NCI-H1048 (cell line): Measurements from ENCODE around the gene CAMP.
"Not testable (repeated sequence)": the region's sequence is repeated elsewhere in the genome, so short reads cannot be mapped to it uniquely, and the experiment has no call there.

ENCODE experiments used
- DNase-seq: peaks from one replicate; lab custom pipeline; 2025; lab: John Stamatoyannopoulos, UW

The CAMP gene

DNA sequence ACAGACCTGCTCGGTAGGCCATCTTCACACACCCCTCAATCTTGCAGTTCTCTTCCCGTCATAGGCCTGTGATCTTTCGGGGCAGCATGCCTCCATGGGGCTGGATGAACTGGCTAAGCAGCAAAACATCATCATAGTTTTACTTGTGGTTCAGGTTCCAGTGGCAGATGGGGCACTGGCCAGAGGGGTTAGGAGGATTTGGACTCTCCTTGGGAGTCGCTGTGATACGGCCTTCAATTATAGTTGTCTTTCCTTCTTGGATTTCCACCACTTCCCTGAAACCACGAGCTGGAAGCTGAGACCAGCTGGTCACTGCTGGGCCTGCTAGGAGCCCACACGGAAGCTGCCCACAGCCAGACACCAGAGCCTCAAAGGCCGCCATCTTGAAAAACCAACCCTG lies 33.3 kb downstream of the CAMP start:
- no peak for DNase-seq

DNA sequence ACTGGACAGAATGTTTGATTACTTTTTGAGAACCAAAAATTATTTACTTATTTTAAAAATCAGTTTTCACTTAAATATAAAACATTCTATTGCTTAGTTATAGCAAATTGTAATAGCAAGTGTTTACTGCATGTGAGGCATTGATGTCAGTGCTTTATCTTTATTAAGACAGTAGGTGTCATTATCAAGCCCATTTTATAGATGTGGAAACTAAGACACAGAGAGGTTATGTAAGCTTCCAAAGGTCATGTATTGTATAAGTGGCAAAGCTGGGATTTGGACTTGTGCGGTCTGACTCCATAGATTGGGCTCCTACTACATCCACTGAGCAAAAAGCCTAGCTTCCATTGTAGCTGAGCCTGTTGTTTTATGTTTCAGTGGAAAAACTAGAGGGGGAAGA lies 35.2 kb downstream of the CAMP start:
- DNase-seq, result no peak

DNA sequence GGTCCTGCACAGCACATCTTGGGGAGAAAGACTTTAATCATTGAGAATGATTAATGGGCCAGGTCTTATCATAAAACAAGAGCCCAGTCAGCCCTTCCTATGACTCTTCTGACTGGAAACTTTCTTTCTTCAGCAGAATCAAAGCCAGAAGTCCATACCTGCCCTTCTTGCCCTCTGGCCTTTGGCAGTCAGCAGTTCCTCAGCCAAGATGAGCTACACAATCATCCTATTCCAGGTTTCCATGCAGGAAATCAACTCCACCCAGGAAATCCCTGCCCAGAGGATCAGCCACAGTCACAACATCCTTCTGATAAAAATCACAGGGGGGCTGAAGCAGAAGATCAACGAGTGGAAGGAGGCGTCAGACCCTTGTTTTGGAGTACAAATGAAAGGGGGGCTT lies 44.5 kb downstream of the CAMP start:
- no peak for DNase-seq

DNA sequence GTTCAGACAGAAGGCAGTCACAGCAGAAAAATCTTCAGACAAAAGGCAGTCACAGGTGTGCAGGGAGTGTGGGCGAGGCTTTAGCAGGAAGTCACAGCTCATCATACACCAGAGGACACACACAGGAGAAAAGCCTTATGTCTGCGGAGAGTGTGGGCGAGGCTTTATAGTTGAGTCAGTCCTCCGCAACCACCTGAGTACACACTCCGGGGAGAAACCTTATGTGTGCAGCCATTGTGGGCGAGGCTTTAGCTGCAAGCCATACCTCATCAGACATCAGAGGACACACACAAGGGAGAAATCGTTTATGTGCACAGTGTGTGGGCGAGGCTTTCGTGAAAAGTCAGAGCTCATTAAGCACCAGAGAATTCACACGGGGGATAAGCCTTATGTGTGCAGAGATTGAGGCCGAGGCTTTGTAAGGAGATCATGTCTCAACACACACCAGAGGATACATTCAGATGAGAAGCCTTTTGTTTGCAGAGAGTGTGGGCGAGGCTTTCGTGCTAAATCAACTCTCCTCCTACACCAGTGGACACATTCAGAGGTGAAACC lies 45.2 kb downstream of the CAMP start:
- no peak for DNase-seq

DNA sequence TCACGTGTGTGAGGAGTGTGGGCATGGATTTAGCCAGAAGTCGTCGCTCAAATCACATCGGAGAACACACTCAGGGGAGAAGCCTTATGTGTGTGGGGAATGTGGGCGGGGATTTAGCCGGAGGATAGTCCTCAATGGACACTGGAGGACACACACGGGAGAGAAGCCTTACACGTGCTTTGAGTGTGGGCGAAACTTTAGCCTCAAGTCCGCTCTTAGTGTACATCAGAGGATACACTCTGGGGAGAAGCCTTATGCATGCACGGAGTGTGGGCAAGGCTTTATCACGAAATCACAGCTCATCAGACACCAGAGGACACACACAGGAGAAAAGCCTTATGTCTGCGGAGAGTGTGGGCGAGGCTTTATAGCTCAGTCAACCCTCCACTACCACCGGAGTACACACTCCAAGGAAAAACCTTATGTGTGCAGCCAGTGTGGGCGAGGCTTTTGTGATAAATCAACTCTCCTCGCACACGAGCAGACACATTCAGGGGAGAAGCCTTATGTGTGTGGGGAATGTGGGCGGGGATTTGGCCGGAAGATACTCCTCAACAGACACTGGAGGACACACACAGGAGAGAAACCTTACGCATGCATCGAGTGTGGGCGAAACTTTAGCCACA lies 45.8 kb downstream of the CAMP start:
- DNase-seq, result no peak

DNA sequence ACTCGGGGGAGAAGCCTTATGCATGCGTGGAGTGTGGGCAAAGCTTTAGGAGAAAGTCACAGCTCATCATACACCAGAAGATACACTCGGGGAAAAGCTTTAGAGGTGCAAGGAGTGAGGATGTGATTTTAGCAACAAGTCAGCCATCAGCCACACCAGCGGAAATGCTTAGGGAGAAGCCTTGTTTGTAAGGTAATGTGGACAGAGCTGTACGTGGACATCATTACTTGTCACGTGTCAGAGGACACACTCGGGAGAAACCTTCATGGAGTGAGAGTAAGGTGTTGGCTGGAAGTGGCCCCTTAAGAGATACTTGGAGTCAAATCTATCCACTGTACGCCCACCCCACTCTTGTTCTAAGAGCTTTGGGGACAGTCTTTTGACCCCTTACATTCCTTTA lies 46.3 kb downstream of the CAMP start:
- no peak for DNase-seq

DNA sequence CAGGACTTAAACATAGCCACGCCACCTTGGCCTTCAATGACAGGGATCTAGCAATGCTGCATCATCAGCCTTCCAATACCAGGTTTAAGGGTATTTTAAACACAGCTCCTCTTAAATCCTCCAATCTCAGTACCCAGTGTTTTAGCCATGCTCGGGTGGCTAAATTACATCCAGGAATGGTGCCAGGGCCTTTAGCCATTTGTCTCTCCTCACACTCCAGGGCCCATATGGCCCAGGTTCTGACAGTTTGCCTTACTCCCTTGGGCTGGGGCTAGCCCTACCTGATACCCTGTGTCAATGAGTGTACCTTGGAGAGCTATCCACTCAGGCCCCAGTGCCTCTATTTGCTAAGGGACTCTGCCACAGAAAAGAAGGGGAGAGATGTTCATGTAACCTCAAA lies 47.0 kb downstream of the CAMP start:
- DNase-seq, result no peak

DNA sequence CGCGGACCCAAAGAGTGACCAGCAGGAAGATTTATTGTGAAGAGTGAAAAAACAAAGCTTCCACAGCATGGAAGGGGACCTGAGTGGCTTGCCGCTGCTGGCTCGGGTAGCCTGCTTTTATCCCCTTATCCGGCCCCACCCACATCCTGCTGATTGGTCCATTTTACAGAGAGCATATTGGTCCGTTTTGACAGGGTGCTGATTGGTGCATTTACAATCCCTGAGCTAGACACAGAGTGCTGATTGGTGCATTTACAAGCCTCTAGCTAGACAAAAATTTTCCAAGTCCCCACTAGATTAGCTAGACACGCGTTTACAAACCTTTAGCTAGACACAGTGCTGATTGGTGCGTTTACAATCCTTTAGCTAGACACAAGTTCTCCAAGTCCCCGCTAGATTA lies 47.9 kb downstream of the CAMP start:
- DNase-seq, result not testable (repeated sequence)

DNA sequence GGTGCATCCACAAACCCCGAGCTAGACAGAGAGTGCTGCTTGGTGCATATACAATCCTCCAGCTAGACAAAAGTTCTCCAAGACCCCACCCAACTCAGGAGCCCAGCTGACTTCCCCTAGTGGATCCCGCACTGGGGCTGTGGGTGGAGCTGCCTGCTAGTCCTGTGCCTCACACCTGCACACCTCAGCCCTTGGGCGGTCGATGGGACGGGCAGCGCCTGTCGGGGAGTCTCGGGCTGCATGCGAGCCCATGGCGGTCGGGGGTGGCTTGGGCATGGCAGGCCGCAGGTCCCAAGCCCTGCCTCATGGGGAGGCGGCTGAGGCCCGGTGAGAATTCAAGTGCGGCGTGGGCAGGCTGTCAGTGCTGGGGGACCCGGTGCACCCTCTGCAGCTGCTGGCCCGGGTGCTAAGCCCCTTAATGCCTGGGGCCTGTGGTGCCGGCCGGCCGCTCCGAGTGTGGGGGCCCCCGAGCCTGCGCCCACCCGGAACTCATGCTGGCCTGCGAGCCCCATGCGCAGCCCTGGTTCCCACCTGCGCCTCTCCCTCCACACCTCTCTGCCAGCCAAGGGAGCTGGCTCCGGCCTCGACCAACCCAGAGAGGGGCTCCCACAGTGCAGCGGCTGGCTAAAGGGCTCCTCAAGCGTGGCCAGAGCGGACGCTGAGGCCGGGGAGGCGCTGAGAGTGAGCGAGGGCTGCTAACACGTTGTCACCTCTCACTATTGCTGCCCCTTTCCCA lies 48.6 kb downstream of the CAMP start:
- no peak for DNase-seq

DNA sequence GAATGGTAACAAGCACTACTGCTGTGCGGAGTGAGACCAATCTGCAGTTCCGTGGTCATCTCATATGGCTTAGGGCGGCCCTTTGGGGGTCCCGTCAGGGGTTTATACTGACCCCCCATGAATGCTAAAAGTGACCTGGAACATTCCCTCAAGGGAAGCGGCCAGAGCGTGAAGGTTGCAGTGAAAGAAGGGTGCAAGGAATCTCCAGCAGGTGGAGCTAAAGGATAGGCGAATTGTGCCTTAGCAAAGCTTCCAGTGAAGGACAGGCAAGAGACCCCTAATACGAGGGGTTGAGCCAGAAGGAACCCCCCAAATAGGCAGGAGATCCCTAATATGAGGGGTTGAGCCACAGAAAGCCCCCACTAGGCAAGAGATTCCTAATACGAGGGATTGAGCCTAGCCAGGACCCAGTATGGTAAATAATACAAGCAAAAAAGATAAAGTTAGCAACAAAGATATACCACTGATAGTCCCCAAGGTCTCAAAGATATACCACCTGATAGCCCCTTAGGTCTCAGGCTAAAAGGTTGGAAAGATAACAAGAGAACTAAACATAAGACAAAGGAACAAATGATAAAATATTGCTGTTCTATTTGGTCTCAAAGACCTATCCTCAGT lies 50.4 kb downstream of the CAMP start:
- DNase-seq, result no peak

DNA sequence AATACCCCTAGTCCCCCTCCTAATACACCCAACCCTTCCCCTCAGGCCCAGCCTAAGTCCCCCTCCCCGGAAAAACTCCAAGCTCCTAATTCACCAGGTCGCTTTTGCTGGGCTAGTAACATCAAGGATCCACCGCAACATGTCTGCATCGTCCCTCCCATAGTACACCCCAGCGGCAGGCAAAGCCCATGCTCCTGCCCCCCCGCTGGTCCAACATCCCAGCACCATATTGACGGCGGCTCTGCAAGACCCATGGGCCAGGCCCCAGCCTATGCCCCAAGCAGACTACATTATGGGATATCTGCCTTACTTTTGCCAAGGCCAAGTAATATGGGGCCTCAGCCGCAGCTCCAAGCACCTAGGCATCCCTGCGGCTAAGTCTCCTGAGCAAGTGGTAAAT lies 51.2 kb downstream of the CAMP start:
- no peak for DNase-seq
